ENCODE data around the gene OPN1SW.

The OPN1SW gene

GRCh38 chr7:128757203-128757602, 18.4 kb downstream of the OPN1SW start:
- DNase-seq, result no peak

GRCh38 chr7:128755819-128756476, 19.6 kb downstream of the OPN1SW start:
- no peak for DNase-seq

DNA sequence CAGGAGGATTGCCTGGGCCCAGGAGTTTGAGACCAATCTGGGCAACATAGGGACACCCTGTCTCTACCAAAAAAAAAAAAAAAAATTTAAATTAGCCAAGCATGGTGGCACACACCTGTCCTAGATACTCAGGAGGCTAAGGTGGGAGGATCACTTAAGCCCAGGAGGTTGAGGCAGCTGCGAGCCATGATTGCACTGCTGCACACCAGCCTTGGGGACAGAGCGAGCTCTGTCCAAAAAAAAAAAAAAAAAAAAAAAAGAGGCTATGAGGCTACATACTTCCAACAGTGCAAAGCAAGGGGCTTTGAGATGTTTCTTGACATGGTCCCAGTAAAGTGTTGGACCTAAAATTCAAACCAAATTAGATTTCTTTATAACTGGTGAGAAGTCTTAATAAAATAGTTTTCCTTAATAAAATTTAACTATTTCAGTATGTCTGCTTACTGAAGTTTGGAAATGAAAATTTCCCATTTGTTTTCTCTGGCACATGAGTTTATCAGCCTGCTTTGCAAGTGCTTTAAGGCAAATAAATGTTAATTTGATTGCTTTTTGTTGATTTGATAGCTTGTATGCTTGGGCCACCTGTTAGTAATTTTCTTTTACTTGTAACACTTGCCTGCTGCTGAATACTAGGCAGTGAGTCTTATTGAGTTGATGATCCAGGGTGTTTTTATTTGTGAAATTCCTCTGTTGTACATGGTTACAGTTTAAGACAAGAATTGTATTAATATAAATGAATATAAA, 20.3 kb downstream of the OPN1SW start:
- no peak for DNase-seq

GRCh38 chr7:128752251-128752650, 23.3 kb downstream of the OPN1SW start:
- no peak for DNase-seq

DNA sequence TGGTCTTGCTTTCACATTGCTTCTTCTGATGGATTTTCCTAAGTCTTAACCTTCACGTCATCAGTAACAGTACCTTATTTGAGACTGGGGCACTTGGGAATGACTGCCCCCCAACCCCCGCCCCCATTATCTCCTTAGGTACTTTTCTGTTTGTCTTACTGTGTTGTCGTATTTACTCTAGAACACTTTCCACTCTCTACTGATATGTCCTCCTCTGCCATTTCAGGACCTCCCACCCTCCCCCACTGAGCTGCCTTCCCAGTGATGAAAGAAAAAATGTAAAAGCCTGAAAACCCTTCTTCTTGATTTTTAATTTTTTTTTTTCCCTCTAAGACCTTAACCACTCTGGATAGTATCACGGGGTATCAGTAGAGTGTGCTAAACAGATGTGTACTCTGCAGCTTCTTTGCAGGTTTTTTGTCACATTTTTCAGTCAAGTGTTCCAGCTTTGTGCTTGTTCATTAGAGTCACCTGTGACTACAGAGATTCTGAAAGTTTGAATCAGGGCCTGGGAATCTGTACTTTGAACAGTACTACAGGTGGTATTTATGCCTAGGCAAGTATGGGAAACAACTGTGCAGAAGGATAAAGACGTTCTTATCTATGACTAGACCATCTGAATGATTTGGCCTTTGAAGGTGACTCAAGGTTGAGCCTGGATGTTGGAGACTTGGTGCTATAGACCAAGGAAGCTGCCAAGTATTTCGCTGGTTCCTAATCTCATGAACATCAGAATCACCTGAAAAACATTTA, 28.1 kb downstream of the OPN1SW start:
- no peak for DNase-seq

GRCh38 chr7:128745706-128746105, 29.9 kb downstream of the OPN1SW start:
- DNase-seq, result no peak

- DNase-seq, result no peak
These were observed 31.2 kb downstream of the OPN1SW start for GRCh38 chr7:128744366-128744905.

GRCh38 chr7:128743112-128743772, 32.4 kb downstream of the OPN1SW start:
- DNase-seq, result no peak

DNA sequence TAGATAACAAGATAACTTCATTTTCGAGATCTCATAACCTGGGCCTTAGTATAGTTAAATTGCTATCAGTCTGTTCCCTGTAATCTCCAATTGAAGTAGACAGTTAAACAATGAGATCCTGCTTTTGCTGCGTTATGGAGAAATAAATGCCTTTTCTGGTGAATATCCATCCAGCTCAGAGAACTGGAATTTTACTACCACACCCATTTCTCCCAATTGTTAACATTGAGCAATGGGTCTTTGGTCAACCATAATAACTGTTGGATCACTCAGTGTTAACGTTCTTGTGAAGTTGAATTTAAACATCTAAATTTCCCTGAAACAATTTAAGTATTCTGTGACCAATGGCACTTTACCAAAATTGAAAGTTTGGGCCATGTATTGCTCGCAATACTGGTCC, 33.4 kb downstream of the OPN1SW start:
- DNase-seq, result no peak

- no peak for DNase-seq
These were observed 34.1 kb downstream of the OPN1SW start for GRCh38 chr7:128741491-128741890.

DNA sequence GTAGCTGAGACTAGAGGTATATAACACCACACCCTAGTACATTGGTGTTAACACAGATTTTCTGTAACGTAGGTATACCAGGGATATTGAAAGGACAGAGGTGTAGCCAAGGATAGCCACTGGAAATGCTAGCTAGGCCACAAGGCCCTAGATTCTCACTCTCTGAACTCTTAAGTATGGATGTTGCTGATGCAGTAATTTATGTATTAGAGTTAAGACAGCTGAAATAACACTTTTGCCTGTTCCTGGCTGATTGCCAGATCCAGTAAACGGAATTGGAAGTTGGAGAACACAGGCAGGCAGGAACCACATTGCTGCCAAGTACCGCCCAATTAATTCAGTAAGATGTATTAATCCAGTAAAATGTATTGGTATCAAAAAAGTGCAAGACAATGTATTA, 34.6 kb downstream of the OPN1SW start:
- DNase-seq, result no peak

GRCh38 chr7:128739990-128740682, 35.5 kb downstream of the OPN1SW start:
- DNase-seq, result no peak

DNA sequence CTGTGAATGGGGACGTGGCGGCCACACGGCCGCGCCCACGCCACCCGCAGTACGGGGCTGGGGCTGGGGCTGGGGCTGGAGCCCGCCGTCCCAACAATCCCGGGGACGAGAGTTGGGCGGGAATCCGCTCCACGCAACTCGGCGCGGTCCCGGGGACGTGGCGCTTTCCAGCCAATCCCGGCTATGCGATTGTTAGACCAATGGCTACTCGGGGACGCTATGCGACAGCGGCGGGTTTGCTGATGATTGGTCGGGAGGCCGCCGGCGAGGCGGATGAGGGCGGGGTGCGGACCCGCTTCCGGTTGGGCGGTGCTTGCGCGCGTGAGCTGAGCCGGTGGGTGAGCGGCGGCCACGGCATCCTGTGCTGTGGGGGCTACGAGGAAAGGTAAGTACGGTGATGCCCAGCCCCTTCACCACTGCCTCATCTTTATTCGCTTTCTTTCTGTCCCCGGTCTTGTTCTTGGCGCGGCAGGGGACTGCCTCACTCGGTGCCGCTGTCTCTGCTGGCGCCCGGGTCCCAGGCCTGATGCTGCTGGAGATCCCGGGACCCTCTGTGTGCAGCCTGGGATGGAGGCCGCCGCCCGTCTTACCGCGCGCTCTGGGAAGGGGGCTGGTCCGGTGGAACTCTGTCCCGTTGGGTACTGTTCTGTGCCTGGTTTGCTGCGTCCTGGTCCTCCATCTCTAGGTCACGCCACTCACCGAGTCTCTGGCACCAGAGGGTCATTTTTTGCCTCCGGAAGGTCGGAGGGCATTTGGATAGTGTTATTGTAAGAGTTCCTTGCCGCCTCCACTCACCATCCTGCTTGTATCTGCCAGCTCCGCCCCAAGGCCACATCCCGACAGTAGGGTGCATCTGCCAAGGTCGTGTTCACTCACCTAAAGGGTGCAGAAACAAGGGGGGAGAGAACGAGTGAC, 36.3 kb downstream of the OPN1SW start, which contains the start of gene CALU:
CALU (plus strand) TSS at position 312 of the 915 bp plus-strand sequence. CDS start 9,225 bp downstream, outside the sequence.
- DNase-seq, result peak; percentile 89 to 93 (median 92)

DNA sequence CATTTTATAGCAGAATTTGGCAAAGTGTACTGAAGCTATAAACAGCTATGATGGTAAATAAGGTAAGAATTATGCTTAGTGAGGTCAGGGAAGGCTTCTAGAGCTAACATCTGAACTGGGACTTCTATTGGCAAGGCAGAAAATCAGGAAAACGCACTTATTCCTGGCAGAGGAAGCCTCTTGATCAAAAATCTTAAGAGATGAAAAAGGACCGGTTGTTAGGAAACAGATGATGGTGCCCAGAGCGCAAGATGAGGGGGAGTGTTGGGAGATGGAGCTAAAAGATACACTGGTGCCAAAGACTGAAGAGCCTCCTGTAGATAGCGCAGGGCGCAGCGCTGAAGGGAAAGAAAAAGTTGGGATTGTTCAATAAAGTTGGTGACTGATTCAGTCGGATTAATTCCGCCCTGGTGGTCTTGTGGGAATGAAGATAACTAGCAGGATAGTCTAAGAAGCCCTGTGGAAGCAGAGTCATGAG, 37.0 kb downstream of the OPN1SW start:
- DNase-seq, result peak in 1 of 6 experiments; percentile 21

DNA sequence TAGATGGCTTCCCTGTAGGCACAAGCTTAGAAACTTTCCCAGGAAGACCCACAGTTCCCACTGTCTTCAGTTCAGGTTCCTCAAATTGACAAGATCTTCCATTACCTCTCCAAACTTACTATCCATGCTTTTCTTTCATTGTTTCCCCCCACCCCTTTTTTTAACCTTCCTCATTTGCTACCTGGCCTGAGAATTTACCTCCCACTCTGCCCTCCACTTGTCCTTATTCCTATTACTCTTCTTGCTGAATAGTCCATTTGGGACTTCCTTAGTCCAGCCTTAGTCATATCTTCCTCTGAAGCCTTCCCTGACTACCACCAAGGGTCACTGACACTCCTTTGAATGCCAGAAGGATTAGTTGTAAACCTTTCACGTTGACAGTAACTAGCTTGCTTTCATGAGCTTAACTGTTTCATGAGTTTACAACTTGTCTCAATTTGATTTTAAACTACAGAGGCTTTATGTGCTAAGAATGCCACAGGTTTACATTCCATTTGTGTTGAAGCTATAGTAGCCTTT, 37.7 kb downstream of the OPN1SW start:
- no peak for DNase-seq

GRCh38 chr7:128737441-128737840, 38.2 kb downstream of the OPN1SW start:
- DNase-seq, result no peak

- DNase-seq, result no peak
These were observed 40.2 kb downstream of the OPN1SW start for GRCh38 chr7:128735436-128735835.

GRCh38 chr7:128734890-128735289, 40.7 kb downstream of the OPN1SW start:
- no peak for DNase-seq

DNA sequence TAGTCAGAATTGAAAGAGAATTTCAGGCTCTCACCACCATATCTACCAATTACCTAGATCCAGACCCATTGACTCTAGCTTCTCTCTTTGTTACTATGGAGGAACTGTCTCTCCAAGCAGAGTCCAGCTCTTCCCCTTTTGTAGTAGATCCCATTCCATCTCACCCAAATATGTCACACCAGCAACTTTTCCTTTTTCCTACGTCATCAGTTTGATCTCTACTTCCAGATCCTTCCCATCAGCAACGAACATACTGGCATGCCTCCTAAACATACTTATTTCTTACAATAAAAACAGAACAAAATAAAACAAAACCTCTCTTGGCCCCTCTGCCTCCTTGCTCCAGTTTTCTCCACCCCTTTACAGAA, 42.3 kb downstream of the OPN1SW start:
- no peak for DNase-seq

GRCh38 chr7:128732521-128733277, 42.9 kb downstream of the OPN1SW start:
- no peak for DNase-seq
